Thyroid gland (tissue), 4 donors: ENCODE results near the gene UBE2E2. TPM values are rescaled to one million over a fixed set of nuclear protein-coding genes. Genes with fewer than 3 reads are reported as not detected.

Source experiments
- DNase-seq, 2 donors: peaks; one replicate each; pipeline ENCODE4 v3.0.0-alpha.2; 2019
- H3K27ac ChIP-seq, 3 donors: fragments of 200-600 bp; sonication (generic); 1 replicate in 2 of 3; 2 replicates in 1 of 3; pipeline ENCODE4 v1.5.1; 2016 to 2019; ENCODE audit warnings: mild to moderate bottlenecking in 1 of 3, moderate library complexity in 1 of 3
- H3K27me3 ChIP-seq: fragments of 200-600 bp; sonication (generic); one replicate; pipeline ENCODE4 v1.5.1; 2019
- H3K36me3 ChIP-seq, 2 donors: fragments of 200-600 bp; sonication (generic); one replicate each; pipeline ENCODE4 v1.5.1; 2016 to 2019
- H3K4me1 ChIP-seq, 2 donors: fragments of 200-600 bp; sonication (generic); one replicate each; pipeline ENCODE4 v1.5.1; 2017 to 2019
- H3K4me3 ChIP-seq, 3 donors: fragments of 200-600 bp; sonication (generic); replicated peaks in 1 of 3; 1 replicate in 2 of 3; 2 replicates in 1 of 3; pipeline ENCODE4 v1.5.1; 2016; ENCODE audit warnings: mild to moderate bottlenecking in 1 of 3
- H3K9me3 ChIP-seq: fragments of 200-600 bp; sonication (generic); one replicate; pipeline ENCODE4 v1.5.1; 2017
- POLR2A ChIP-seq, 2 donors: fragments of 450-650 bp; IDR thresholded peaks; one replicate each; pipeline ENCODE4 v1.6.1; 2017; ENCODE audit warnings: antibody characterized with exemption in 2 of 2, mild to moderate bottlenecking in 2 of 2, moderate library complexity in 1 of 2
- WGBS, 2 donors: methylation state at CpG; one replicate each; pipeline ENCODE4 v1.1.5; 2017; 5-methylcytosine and 5-hydroxymethylcytosine counted together
- intact Hi-C: fragments of 100-400 bp; cut with DNase I; formaldehyde crosslinking; loops from one replicate; pipeline ENCODE4 v1.15.1; 2023
- total RNA-seq, 4 donors: library from RNA; depleted of rRNA; stranded (reverse); fragments of >200 nt; gene quantifications; one replicate each; pipeline ENCODE4 v1.2.3, GENCODE V29; 2016
- TF ChIP-seq, protein P1 (sequence below), 6 experiments: fragments of 200-600 bp in 3 of 6; fragments of 450-650 bp in 3 of 6; sonication (generic) in 3 of 6; IDR thresholded peaks; one replicate each; pipeline ENCODE4 v1.5.1; 2016 to 2019; ENCODE audit warnings: antibody characterized with exemption in 6 of 6, mild to moderate bottlenecking in 2 of 6, inconsistent platforms in 1 of 6, moderate library complexity in 1 of 6

The UBE2E2 gene
- total RNA-seq, 4 donors from 2014 or later = 28.5 to 46.0 (median 38.4) TPM

- WGBS, 2 donors = 88 to 91% methylated on average over 10 of the region's 10 CpGs
- H3K36me3 ChIP-seq = no peaks in the 10 kb centered on the region
- H3K4me3 ChIP-seq = no peak overlapping the region
- H3K4me1 ChIP-seq = peaks cover 0 to 7% of the 10 kb centered on the region in 2 donors
- no peaks in the 10 kb centered on the region for H3K27me3 ChIP-seq
- no peak for DNase-seq
- TF ChIP-seq, protein P1, sequence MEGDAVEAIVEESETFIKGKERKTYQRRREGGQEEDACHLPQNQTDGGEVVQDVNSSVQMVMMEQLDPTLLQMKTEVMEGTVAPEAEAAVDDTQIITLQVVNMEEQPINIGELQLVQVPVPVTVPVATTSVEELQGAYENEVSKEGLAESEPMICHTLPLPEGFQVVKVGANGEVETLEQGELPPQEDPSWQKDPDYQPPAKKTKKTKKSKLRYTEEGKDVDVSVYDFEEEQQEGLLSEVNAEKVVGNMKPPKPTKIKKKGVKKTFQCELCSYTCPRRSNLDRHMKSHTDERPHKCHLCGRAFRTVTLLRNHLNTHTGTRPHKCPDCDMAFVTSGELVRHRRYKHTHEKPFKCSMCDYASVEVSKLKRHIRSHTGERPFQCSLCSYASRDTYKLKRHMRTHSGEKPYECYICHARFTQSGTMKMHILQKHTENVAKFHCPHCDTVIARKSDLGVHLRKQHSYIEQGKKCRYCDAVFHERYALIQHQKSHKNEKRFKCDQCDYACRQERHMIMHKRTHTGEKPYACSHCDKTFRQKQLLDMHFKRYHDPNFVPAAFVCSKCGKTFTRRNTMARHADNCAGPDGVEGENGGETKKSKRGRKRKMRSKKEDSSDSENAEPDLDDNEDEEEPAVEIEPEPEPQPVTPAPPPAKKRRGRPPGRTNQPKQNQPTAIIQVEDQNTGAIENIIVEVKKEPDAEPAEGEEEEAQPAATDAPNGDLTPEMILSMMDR (IDR thresholded peaks at IDR 0.05) = no peak
- TF ChIP-seq POLR2A (IDR thresholded peaks at IDR 0.05) = no peak
- no peaks in the 10 kb centered on the region for H3K9me3 ChIP-seq
- intact Hi-C loops = no loop called here
- H3K27ac ChIP-seq = no peak overlapping the region
Observed at GRCh38 chr3:23201154-23201838, 1.8 kb upstream of the UBE2E2 start.

DNA sequence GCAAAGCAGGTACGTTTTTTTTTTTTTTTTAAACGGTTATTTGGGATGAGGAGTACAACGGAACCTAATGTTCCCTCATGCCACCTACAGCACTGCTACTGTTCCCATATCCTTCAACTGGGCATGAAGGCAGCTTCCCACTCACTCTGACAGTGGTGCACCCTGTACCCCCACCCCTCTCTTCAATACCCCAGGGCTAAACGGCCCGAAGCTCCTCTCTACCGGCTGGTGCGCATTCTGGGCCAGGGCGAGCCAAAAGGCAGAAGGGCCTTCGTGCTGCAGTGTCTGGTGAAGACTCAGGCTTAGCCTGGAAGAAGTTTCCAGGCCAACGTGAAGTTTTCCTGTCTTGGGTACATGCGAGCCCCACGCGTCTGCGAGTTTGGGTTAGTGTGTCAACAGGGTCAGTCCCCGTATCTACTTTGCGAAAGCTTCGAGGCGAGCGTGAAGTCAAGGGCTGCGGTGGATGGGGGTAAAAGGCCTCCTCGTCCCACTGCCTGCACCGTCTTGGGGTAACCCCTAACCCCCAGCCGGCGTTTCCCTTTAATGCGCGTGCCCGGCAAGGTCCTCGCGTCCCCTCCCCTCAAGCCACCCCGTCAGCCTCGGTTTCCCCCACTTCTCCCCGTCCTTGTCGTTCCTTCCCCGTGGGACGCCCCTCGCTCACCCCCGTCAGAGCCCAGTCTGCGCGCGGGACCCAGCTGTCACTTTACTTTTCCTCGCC lies 765 bp upstream of the UBE2E2 start:
- DNase-seq = no peak
- H3K9me3 ChIP-seq = no peaks in the 10 kb centered on the region
- TF ChIP-seq, protein P1 (IDR thresholded peaks at IDR 0.05) = no peak
- no peak for TF ChIP-seq POLR2A (IDR thresholded peaks at IDR 0.05)
- intact Hi-C loops = no loop called here
- H3K27me3 ChIP-seq = no peaks in the 10 kb centered on the region
- WGBS, 2 donors = 14 to 17% methylated on average over 33 to 36 of the region's 41 CpGs
- H3K27ac ChIP-seq = peak overlapping the region in 2 of 3 donors; percentile 80 to 87
- peaks cover 0 to 7% of the 10 kb centered on the region in 2 donors for H3K4me1 ChIP-seq
- H3K4me3 ChIP-seq = peak overlapping the region; percentile 66 to 86 (median 68)
- no peaks in the 10 kb centered on the region for H3K36me3 ChIP-seq

DNA sequence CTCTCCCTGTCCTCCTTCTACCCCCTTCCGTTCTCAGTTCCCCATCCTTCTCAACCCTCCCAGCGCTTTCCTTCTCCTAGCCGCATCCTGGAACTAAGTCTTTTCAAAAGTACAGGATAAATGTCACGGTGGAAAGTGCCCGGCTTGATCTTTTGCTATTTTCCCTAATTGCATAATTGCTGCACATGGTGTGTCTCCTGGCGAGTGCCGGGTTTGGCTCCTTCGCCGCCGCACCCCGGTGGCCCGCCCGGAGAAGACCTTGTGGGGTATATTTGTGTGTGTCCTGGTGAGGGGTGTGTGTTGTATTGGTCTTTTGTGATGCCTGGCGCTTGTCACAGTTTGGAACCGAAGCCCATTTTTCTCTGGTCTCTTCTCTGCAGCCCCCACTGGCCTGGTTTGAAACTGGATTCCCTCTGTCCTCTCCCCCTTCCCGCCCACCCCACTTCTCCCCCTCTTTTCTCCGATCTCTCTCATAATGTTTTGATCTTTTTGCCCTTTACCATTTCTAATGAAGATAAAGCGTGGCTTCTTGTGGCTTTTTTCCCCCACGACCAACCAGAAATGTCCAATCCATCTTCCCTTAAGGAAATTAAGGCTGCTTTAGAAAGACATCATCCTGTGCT lies 692 bp downstream of the UBE2E2 start:
- TF ChIP-seq, protein P1 (IDR thresholded peaks at IDR 0.05) = no peak
- TF ChIP-seq POLR2A (IDR thresholded peaks at IDR 0.05) = no peak
- intact Hi-C loops = no loop called here
- Histone ChIP-seq H3K4me3 (peak overlapping the region; percentile 49 to 86 (median 83)), H3K27me3 (no peaks in the 10 kb centered on the region), H3K9me3 (no peaks in the 10 kb centered on the region), H3K4me1 (peaks cover 0 to 7% of the 10 kb centered on the region in 2 donors), H3K27ac (peak overlapping the region in 2 of 3 donors; percentile 80 to 87), H3K36me3 (no peaks in the 10 kb centered on the region)
- peak; percentile 17 to 22 for DNase-seq
- 5 to 7% methylated on average over 19 of the region's 19 CpGs for WGBS, 2 donors

GRCh38 chr3:23206366-23206765 lies 3.2 kb downstream of the UBE2E2 start:
- WGBS, 2 donors = 93 to 98% methylated on average over 3 of the region's 3 CpGs
- Histone ChIP-seq H3K36me3 (no peaks in the 10 kb centered on the region), H3K4me3 (no peak overlapping the region), H3K27ac (no peak overlapping the region), H3K4me1 (peaks cover 0 to 7% of the 10 kb centered on the region in 2 donors), H3K27me3 (no peaks in the 10 kb centered on the region), H3K9me3 (no peaks in the 10 kb centered on the region)
- TF ChIP-seq, protein P1 (IDR thresholded peaks at IDR 0.05) = no peak
- TF ChIP-seq POLR2A (IDR thresholded peaks at IDR 0.05) = no peak
- intact Hi-C loops = no loop called here
- DNase-seq = no peak
